ENCODE data around the gene FNBP1L. TPM values are rescaled to one million over a fixed set of nuclear protein-coding genes. Genes with fewer than 3 reads are reported as not detected.

The FNBP1L gene
- total RNA-seq, 1 donor from 2014 or later: 40.6 TPM

DNA sequence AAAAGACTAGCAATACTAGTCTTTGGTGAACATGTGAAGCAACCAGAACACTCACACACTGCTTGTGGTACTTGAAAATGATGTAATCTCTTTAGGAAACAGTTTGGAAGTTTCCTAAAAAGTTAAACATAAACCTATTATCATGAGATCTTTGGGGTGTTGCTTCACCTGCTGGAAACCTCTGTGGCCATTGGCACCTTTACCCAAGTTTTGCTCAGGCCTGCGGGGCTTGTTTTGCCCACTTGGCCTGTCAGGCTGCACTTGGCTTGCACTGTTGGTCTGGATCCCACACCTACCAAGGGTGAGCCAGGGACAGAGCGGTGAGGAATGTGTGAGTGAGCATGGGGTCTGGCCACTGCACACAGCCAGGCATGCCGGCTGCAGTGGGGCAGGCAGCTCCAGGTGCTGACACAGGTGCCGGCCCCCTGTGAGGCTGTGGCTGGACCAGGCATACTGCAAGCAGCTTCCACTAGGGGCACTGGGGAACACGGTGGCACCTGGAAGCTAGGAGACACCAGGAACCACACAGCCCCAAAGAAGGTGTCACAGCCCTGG, 14.4 kb upstream of the FNBP1L start:
- H3K9me3 ChIP-seq: no peaks in the 10 kb centered on the region
- TF ChIP-seq, protein P1, sequence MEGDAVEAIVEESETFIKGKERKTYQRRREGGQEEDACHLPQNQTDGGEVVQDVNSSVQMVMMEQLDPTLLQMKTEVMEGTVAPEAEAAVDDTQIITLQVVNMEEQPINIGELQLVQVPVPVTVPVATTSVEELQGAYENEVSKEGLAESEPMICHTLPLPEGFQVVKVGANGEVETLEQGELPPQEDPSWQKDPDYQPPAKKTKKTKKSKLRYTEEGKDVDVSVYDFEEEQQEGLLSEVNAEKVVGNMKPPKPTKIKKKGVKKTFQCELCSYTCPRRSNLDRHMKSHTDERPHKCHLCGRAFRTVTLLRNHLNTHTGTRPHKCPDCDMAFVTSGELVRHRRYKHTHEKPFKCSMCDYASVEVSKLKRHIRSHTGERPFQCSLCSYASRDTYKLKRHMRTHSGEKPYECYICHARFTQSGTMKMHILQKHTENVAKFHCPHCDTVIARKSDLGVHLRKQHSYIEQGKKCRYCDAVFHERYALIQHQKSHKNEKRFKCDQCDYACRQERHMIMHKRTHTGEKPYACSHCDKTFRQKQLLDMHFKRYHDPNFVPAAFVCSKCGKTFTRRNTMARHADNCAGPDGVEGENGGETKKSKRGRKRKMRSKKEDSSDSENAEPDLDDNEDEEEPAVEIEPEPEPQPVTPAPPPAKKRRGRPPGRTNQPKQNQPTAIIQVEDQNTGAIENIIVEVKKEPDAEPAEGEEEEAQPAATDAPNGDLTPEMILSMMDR (IDR thresholded peaks at IDR 0.05): peak; percentile 31
- H3K4me1 ChIP-seq: no peaks in the 10 kb centered on the region
- ATAC-seq (peak; percentile 74 to 80), DNase-seq (no peak)
- H3K36me3 ChIP-seq: no peaks in the 10 kb centered on the region
- H3K27me3 ChIP-seq (ENCODE audit: low read depth): no peaks in the 10 kb centered on the region
- H3K4me3 ChIP-seq: no peak overlapping the region
- intact Hi-C loops (cut with DNase I): no loop called here
- no peak overlapping the region for H3K27ac ChIP-seq

DNA sequence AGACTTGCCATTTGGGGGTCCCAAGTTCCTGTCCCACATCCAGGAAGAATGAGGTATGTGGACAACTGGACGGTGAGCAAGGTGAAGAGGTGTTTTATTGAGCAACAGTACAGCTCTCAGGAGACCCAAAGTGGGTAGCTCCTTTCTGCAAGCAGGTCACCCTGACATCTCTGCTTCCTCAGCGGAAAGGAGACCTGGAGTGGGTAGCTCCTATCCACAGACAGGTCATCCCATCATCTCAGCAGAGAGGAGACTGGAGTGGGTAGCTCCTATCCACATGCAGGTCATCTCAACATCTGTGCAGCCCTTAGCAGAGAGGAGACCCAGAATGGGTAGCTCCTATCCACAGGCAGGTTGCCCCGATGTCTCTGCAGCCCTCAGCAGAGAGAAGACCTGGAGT, 13.8 kb upstream of the FNBP1L start:
- H3K4me3 ChIP-seq: no peak overlapping the region
- H3K27ac ChIP-seq: no peak overlapping the region
- no peak for DNase-seq
- intact Hi-C loops (cut with DNase I): no loop called here
- no peaks in the 10 kb centered on the region for H3K27me3 ChIP-seq (ENCODE audit: low read depth)
- ATAC-seq: peak in 1 of 2 donors; percentile 12
- H3K36me3 ChIP-seq: no peaks in the 10 kb centered on the region
- no peaks in the 10 kb centered on the region for H3K9me3 ChIP-seq
- H3K4me1 ChIP-seq: no peaks in the 10 kb centered on the region
- TF ChIP-seq, protein P1 (IDR thresholded peaks at IDR 0.05): no peak

DNA sequence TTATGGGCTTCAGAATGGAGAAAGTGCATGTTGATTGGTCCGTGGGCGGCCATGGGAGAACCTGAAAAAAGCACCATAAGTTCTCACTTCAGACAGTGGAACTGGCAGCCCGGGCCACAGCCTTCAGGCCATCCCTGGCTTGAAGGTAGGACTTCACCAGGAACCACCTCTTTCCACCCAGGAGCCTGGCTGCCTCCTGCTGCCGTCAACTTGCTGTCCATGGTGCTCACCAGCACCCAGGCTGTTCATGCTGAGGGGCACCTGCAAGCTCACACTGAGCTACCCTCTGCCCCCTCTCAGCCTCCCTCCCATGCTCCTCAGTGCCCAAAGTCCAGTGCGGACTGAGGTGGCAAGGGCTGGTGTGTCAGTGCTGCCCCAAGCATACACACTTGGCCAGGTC, 12.9 kb upstream of the FNBP1L start:
- Histone ChIP-seq H3K4me1 (no peaks in the 10 kb centered on the region), H3K4me3 (no peak overlapping the region), H3K27me3 (ENCODE audit: low read depth) (no peaks in the 10 kb centered on the region), H3K9me3 (no peaks in the 10 kb centered on the region), H3K27ac (no peak overlapping the region), H3K36me3 (no peaks in the 10 kb centered on the region)
- intact Hi-C loops (cut with DNase I): no loop called here
- TF ChIP-seq, protein P1 (IDR thresholded peaks at IDR 0.05): no peak
- ATAC-seq (no peak), DNase-seq (no peak)

DNA sequence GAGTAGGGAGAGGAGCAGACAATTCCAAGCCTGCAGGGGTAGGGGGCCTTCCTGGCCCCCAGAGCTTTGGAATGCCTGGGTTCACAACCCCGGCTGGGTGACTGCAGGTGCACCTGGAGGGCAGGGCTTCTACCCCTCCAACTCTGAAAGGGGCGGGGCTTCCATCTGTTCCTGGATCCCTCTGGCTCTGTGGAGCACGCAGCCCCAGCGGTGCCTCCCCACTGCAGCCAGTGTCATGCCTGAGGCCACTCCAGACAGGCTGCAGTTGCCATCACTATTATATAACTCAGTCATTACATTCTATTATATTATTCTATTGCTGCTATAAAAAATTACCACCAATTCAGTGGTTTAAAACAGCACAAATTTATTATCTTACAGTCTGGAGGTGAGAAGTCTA, 12.5 kb upstream of the FNBP1L start:
- Histone ChIP-seq H3K36me3 (no peaks in the 10 kb centered on the region), H3K27ac (no peak overlapping the region), H3K4me3 (no peak overlapping the region), H3K27me3 (ENCODE audit: low read depth) (no peaks in the 10 kb centered on the region), H3K4me1 (no peaks in the 10 kb centered on the region), H3K9me3 (no peaks in the 10 kb centered on the region)
- DNase-seq (no peak), ATAC-seq (no peak)
- TF ChIP-seq, protein P1 (IDR thresholded peaks at IDR 0.05): no peak
- intact Hi-C loops (cut with DNase I): no loop called here

DNA sequence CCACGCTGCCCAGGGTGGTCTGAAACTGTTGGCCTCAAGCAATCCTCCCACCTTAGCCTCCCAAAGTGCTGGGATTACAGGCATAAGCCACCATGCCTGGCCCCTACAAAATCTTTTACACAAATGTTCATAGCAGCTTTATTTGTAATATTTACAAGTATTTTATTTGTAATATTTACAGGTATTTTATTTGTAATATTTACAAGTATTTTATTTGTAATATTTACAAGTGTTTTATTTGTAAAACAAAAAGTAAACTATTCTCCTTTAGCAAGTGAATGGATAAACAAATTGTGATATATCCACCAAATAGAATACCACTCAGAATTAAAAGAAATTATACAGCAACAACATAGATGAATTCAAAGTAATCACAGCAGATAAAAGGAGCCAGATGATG, 11.4 kb upstream of the FNBP1L start:
- TF ChIP-seq, protein P1 (IDR thresholded peaks at IDR 0.05): no peak
- no peaks in the 10 kb centered on the region for H3K27me3 ChIP-seq (ENCODE audit: low read depth)
- H3K9me3 ChIP-seq: no peaks in the 10 kb centered on the region
- no peak for ATAC-seq
- H3K4me3 ChIP-seq: no peak overlapping the region
- H3K4me1 ChIP-seq: no peaks in the 10 kb centered on the region
- intact Hi-C loops (cut with DNase I): no loop called here
- H3K27ac ChIP-seq: no peak overlapping the region
- no peak for DNase-seq
- no peaks in the 10 kb centered on the region for H3K36me3 ChIP-seq

Measured in lower lobe of right lung (tissue), 2 donors.